Raji (cell line): ENCODE results near the gene RNF135.

Experiments used
- POLR2A ChIP-seq: IDR thresholded peaks from 2 replicates; pipeline ENCODE4 v1.6.1; 2011; ENCODE audit warnings: low read depth, low read length, control low read depth; ENCODE audit not compliant: insufficient read depth

The RNF135 gene

DNA sequence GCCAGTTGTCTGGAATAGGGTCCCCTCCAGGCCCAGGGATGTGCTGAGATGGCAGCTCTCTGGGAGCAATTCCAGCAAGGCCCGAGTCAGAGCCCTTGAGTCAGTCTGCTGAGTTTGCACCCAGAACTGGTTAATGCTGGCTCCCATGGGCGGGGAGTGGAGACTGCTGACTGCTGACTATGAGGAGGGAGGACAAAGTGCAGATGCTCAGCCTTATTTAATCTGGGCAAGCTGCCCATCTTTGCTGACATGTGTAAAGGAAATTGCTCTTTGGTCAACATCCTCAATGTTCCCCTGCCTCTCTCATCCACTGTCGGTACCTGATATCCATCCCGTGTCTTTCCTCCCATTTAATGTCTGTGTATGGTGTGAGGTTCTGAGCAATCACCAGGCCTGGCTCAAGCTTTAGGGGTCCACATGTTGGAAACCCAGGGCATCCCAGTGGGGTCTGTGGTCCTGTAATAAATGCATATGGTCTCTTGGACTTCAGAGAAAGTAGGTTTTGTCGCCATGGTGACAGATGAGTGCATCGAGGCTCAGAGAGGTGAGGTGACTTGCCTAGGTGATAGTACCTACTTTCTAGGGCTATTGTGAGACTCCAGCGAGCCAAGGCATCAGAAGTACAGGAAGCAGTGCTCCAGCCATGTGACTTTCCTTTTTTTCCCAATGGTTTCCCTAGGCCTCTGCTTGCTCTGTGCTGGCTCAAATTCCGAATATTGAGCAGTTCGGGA, 20.0 kb upstream of the RNF135 start:
- no peak for TF ChIP-seq POLR2A

GRCh38 chr17:30952638-30953393, 18.0 kb upstream of the RNF135 start:
- no peak for TF ChIP-seq POLR2A

GRCh38 chr17:30954046-30954830, 16.6 kb upstream of the RNF135 start:
- no peak for TF ChIP-seq POLR2A

DNA sequence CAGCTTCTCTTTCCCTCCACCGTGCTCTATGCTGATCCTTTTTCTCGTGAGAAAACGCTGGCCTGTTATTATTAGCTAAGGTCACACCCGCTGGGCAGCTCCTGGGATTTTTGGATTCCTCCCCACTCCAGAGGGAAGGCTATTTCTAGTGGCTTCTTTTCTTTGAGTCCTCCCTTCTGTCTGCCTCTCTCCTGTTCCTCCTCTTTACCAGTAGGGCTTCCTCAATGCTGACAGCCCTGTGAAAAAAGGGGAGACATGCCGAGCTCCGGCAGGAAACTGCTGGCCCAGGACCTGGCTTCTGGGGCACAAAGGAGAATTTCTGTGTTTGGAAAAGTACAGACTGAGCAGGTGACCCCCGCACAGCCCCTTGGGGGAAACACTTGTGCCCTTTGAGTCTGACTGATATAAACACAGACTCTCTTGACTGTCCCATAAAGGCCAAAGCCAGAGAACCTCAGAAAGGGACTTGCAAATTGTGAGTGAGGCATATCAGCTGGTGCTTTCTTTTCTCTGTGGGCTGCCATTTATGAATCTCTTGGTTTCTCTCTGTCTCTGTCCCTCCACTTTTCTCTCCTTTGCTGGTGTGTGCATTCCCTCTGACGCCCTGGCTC, 14.0 kb upstream of the RNF135 start:
- no peak for TF ChIP-seq POLR2A

DNA sequence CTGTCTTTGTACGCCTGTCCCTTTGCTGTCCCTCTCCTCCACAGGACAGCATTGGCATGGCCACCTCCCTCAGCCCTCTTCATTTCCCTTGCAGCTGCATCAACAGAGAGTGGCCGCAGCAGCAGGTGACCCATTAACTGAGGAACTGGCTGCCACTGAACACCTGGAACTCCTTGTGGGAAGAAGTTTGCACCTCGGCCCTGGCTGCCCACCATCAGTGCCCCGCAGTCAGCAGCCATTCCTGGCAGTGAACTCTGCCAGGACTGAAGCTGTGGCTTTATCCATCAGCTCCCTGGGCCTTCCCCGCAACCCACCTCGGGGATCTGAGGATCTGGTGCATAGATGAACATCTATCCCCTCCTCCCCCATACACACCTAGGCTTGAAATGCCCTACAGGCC, 13.1 kb upstream of the RNF135 start:
- TF ChIP-seq POLR2A = no peak

- TF ChIP-seq POLR2A = no peak
Measured at GRCh38 chr17:30958187-30958586, 12.7 kb upstream of the RNF135 start.

- TF ChIP-seq POLR2A = 0 out of 2 replicates have a peak, but pooled peaks have one; percentile 12
Measured at GRCh38 chr17:30961209-30962188, 9.3 kb upstream of the RNF135 start.

- TF ChIP-seq POLR2A = no peak
Measured at GRCh38 chr17:30964876-30965275, 6.0 kb upstream of the RNF135 start.

GRCh38 chr17:30965686-30966085, 5.2 kb upstream of the RNF135 start:
- TF ChIP-seq POLR2A = no peak

GRCh38 chr17:30969989-30970830, 629 bp upstream of the RNF135 start:
- no peak for TF ChIP-seq POLR2A

DNA sequence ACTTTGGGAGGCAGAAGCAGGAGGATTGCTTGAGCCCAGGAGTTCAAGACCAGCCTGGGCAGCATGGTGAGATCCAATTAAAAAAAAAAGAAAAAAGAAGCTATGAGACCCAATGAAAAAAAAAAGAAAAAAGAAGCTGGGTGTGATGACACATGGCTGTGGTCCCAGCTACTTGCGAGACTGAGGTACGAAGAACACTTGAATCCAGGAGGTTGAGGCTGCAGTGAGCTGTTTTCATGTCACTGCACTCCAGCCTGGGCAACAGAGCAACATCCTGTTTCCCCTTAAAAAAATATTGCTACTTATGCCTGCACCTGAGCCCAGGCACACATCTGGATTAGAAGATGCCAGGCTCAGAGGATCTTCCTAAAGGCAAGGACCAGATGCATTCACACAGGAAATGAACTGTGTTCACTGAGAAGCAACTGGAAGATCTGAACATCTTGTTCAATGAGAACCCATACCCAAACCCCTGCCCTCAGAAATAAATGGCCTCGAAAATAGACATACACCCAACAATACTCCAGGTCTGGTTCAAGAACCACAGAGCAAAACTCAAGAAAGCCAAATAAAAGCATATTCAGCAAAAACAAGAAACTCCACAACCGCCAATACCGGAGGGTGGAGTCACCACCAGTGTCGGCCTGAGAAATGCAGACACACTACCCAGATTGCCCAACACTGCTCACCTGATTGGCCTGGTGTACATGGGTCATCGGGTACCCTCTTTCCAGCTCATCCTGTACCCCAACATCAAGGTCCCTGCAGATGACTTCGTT, 4.4 kb downstream of the RNF135 start:
- no peak for TF ChIP-seq POLR2A
